Thoracic aorta (tissue), 2 donors: Measurements from ENCODE around the gene CEP128. TPM values are rescaled to one million over a fixed set of nuclear protein-coding genes. Genes with fewer than 3 reads are reported as not detected.

Experiments
- ATAC-seq: fragments of 150-250 bp; one replicate; pipeline ENCODE4 v1.8.0; 2017; ENCODE audit warnings: low read depth; ENCODE audit not compliant: insufficient number of reproducible peaks, low FRiP score
- DNase-seq: peaks from one replicate; pipeline ENCODE4 v3.0.0-alpha.2; 2020; ENCODE audit warnings: low spot score
- H3K27ac ChIP-seq, 2 donors: fragments of 200-600 bp; sonication (generic); 1 replicate in 1 of 2; 2 replicates in 1 of 2; pipeline ENCODE4 v1.5.1; 2016; ENCODE audit warnings: mild to moderate bottlenecking in 2 of 2, moderate library complexity in 2 of 2
- H3K27me3 ChIP-seq: fragments of 200-600 bp; sonication (generic); replicated peaks from 2 replicates; pipeline ENCODE4 v1.6.0; 2016; ENCODE audit warnings: mild to moderate bottlenecking; ENCODE audit not compliant: insufficient read depth
- H3K36me3 ChIP-seq: fragments of 200-600 bp; sonication (generic); one replicate; pipeline ENCODE4 v1.5.1; 2016
- H3K4me1 ChIP-seq, 2 donors: fragments of 200-600 bp; sonication (generic); 1 replicate in 1 of 2; 2 replicates in 1 of 2; pipeline versions ENCODE4 v1.5.1 to v1.6.0; 2016; ENCODE audit warnings: low read depth in 2 of 2, mild to moderate bottlenecking in 1 of 2; ENCODE audit not compliant: control insufficient read depth in 1 of 2
- H3K4me3 ChIP-seq: fragments of 200-600 bp; sonication (generic); 2 replicates; pipeline ENCODE4 v1.5.1; 2016; ENCODE audit warnings: mild to moderate bottlenecking
- H3K9me3 ChIP-seq: fragments of 200-600 bp; sonication (generic); 2 replicates; pipeline ENCODE4 v1.5.1; 2016
- total RNA-seq, 2 donors: library from RNA; depleted of rRNA; stranded (reverse); fragments of >200 nt; gene quantifications; one replicate each; pipeline versions ENCODE4 v1.1.0 to v1.2.3, GENCODE V29; 2016
- TF ChIP-seq, protein P1 (sequence below): fragments of 200-600 bp; sonication (generic); IDR thresholded peaks from one replicate; pipeline ENCODE4 v1.5.1; 2019; ENCODE audit warnings: antibody characterized with exemption

The CEP128 gene
- total RNA-seq, 2 donors from 2014 or later: 2.1 to 4.7 TPM

DNA sequence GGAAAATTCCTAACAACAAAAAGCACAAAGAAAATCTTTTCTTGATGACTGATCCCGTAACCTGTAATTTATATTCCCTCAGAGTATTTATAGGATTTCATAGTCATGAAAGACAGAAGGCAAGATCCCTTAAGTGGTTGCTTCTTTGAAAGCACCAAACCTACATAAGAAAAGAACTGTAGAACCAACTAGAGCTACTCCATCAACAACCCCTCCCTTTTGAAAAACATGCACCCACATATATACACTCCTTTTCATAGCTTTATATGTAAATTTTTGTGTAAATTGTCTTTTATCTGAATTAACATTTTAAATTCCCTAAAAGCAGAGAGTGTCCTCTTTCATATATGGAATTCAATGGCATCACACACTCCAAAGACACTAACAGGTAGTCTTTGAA lies 215.3 kb downstream of the CEP128 start:
- no peaks in the 10 kb centered on the region for H3K36me3 ChIP-seq
- DNase-seq: no peak
- no peak for ATAC-seq
- no peaks in the 10 kb centered on the region for H3K9me3 ChIP-seq
- no peaks in the 10 kb centered on the region for H3K27me3 ChIP-seq
- TF ChIP-seq, protein P1, sequence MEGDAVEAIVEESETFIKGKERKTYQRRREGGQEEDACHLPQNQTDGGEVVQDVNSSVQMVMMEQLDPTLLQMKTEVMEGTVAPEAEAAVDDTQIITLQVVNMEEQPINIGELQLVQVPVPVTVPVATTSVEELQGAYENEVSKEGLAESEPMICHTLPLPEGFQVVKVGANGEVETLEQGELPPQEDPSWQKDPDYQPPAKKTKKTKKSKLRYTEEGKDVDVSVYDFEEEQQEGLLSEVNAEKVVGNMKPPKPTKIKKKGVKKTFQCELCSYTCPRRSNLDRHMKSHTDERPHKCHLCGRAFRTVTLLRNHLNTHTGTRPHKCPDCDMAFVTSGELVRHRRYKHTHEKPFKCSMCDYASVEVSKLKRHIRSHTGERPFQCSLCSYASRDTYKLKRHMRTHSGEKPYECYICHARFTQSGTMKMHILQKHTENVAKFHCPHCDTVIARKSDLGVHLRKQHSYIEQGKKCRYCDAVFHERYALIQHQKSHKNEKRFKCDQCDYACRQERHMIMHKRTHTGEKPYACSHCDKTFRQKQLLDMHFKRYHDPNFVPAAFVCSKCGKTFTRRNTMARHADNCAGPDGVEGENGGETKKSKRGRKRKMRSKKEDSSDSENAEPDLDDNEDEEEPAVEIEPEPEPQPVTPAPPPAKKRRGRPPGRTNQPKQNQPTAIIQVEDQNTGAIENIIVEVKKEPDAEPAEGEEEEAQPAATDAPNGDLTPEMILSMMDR: no peak
- H3K4me3 ChIP-seq: no peak overlapping the region
- H3K4me1 ChIP-seq: no peaks in the 10 kb centered on the region
- no peak overlapping the region for H3K27ac ChIP-seq

DNA sequence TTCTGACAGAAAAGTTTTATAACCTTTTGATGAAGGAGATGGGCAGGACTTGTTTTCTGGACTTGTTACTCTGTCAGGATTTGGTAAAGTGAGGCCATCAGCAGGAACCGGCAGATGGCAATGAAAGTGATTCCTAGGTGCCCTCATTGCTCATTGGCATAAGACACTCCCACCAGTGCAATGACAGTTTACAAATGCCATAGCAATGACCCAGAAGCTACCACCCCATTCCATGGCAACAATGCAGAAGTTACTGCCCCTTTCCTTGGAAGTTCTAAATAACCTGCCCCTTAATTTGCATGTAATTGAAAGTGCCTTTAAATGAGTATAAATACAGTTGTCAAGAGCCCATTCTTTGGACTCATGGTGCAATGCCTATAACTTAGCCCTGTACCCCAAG lies 222.6 kb downstream of the CEP128 start:
- no peak for ATAC-seq
- DNase-seq: no peak
- no peak overlapping the region for H3K4me3 ChIP-seq
- no peak overlapping the region for H3K27ac ChIP-seq
- TF ChIP-seq, protein P1: no peak
- H3K36me3 ChIP-seq: no peaks in the 10 kb centered on the region
- H3K27me3 ChIP-seq: no peaks in the 10 kb centered on the region
- no peaks in the 10 kb centered on the region for H3K4me1 ChIP-seq
- H3K9me3 ChIP-seq: no peaks in the 10 kb centered on the region

DNA sequence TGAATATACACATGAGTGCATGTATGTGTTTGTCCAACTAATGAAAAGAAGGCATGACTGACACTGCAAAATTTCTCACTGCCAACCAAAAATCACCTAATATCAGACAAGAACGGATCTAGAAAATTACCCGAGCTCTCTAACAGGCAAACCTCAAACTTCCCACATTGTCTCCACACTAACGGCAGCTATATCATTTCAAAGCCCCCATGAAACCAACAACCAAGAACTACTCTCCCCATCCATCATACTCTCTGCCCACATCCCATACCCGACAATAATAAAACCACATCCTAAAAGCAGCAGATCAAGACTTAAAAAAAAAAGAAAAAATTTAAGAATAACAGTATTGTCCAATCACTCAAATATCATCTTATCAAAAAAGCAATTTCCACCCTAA lies 227.1 kb downstream of the CEP128 start:
- Histone ChIP-seq H3K27me3 (no peaks in the 10 kb centered on the region), H3K9me3 (no peaks in the 10 kb centered on the region), H3K4me3 (no peak overlapping the region), H3K36me3 (no peaks in the 10 kb centered on the region), H3K27ac (no peak overlapping the region), H3K4me1 (no peaks in the 10 kb centered on the region)
- no peak for ATAC-seq
- DNase-seq: no peak
- TF ChIP-seq, protein P1: no peak

DNA sequence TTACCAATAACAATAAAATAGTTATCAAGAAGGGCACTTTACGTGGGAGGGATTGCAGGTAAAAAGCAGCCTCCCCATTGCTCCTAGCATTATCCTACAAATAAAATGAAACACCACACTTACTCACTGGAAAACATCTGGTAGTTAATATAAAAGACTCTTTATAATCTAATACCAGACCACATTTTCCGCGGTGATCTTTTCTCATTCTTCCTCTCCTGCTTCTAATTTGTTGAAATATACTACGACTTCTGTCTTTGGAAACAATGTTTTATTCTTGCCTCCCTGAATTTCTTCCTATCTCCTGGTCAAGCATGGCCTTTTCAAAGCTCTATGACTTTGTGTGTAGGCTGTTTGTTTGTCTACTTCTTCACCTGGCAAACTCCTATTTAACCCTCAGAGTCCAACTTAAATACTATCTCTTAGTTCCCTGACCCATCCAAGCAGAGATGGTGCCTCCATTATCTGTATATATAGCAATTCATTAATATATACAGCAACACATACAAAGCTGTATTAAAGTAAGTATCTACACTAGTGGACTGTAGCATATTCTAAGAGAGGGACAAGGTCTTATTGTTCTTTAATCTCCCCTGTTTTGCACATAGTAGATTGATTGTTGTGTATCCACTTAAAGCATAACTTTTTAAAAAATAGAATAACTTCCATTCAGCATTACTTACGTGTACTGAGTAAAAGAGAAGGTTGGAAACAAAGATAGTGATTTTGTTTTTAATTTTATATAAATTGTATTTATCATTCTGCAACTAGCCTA lies 228.3 kb downstream of the CEP128 start:
- Histone ChIP-seq H3K9me3 (no peaks in the 10 kb centered on the region), H3K27me3 (no peaks in the 10 kb centered on the region), H3K4me1 (no peaks in the 10 kb centered on the region), H3K27ac (no peak overlapping the region), H3K36me3 (no peaks in the 10 kb centered on the region), H3K4me3 (no peak overlapping the region)
- ATAC-seq (no peak), DNase-seq (no peak)
- TF ChIP-seq, protein P1: no peak

DNA sequence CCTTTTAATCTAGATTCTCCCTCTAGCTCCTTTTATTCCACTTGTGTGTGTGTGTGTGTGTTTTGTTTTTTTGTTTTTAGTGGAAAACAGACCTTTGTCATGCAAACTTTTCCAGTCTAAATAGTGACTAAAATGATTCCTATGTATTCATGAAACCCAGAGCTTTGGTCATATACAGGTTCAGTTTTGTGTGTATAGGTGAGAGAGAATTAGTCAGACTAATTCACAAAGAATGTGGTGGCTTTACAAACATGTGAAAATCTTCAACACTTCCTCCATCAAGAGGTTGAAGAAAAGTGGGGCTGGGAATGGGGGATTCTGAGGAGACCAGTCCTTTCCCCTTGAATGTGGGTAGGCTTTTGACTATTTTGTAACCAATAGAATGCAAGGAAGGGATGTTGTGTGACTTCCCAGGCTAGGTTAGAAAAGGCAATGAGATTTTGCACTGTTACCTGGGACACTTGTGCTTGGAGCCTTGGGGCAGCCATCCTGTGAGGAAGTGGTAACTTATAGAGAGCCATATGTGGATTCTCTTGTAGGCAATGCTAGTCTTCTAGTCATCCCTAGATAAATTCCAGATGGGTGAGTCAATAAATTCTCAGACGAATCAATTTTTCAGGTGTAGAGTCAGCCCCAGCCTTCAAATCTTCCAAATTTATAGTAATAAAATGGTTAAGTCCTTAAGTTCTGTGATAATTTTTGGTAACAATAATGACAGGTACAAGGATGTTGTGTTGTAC lies 236.1 kb downstream of the CEP128 start:
- H3K4me3 ChIP-seq: no peak overlapping the region
- no peaks in the 10 kb centered on the region for H3K36me3 ChIP-seq
- ATAC-seq: no peak

More for the DNA sequence above, 236.1 kb downstream of the CEP128 start:
- DNase-seq: no peak
- Histone ChIP-seq H3K4me1 (no peaks in the 10 kb centered on the region), H3K27me3 (no peaks in the 10 kb centered on the region), H3K27ac (no peak overlapping the region), H3K9me3 (no peaks in the 10 kb centered on the region)
- TF ChIP-seq, protein P1: no peak
